Liver (tissue), 3 donors: Measurements from ENCODE around the gene TUBA4A.

ENCODE experiments used
- CTCF ChIP-seq: fragments of 150-350 bp; IDR thresholded peaks from 2 replicates; pipeline ENCODE4 v1.5.1; 2017; ENCODE audit warnings: improper control_type of control experiment, low read depth, low read length; ENCODE audit not compliant: missing input control
- FOXA1 ChIP-seq: IDR thresholded peaks from 2 replicates; pipeline ENCODE4 v1.6.1; 2016; ENCODE audit warnings: antibody characterized with exemption
- JUND ChIP-seq, 2 donors: IDR thresholded peaks; 2 replicates each; pipeline ENCODE4 v1.6.1; 2016; ENCODE audit warnings: antibody characterized with exemption in 2 of 2
- MAX ChIP-seq: IDR thresholded peaks from 2 replicates; pipeline ENCODE4 v1.6.1; 2016; ENCODE audit warnings: antibody characterized with exemption
- YY1 ChIP-seq: IDR thresholded peaks from 2 replicates; pipeline ENCODE4 v1.6.1; 2016; ENCODE audit warnings: antibody characterized with exemption, mild to moderate bottlenecking
- donor health status: healthy.
- donor health status: healthy.

- TF ChIP-seq FOXA1, result no peak
- TF ChIP-seq YY1, result no peak
- TF ChIP-seq CTCF, result no peak
- no peak for TF ChIP-seq MAX
- no peak for TF ChIP-seq JUND (IDR thresholded peaks at IDR 0.05)
Observed at GRCh38 chr2:219218217-219218731, 35.4 kb downstream of the TUBA4A start.
